PC-9 (cell line): ENCODE measurements around the gene RAPGEF1.

Experiments used
- EZH2 ChIP-seq: fragments of 200-600 bp; sonication (generic); IDR thresholded peaks from 2 replicates; pipeline ENCODE4 v1.8.0; 2017; ENCODE audit warnings: antibody characterized with exemption, low read depth
- TF ChIP-seq, protein P1 (sequence below): fragments of 200-600 bp; sonication (generic); conservative IDR thresholded peaks from 2 replicates; pipeline ENCODE4 v1.6.1; 2017; ENCODE audit warnings: mixed run types, antibody characterized with exemption, mild to moderate bottlenecking, moderate library complexity

DNA sequence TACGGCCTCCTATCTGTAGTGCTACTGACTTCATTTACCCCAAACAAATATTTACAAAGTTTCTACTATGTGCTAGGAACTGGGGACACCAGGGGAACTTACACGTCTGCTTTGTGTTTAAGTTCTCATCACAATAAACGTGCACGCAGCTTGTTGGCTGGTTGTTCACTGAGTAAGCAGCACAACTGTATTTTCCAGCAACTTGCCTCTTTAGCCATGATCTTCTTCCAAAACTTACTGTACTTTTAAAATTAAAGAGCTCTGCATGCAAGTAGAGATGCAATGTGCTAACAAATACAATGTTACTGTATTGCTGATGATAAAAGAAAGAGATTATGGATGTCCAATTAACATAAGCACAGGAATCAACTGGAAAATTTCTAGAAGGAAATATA is 62.8 kb downstream of the RAPGEF1 start:
- no peak for TF ChIP-seq EZH2
- TF ChIP-seq, protein P1, sequence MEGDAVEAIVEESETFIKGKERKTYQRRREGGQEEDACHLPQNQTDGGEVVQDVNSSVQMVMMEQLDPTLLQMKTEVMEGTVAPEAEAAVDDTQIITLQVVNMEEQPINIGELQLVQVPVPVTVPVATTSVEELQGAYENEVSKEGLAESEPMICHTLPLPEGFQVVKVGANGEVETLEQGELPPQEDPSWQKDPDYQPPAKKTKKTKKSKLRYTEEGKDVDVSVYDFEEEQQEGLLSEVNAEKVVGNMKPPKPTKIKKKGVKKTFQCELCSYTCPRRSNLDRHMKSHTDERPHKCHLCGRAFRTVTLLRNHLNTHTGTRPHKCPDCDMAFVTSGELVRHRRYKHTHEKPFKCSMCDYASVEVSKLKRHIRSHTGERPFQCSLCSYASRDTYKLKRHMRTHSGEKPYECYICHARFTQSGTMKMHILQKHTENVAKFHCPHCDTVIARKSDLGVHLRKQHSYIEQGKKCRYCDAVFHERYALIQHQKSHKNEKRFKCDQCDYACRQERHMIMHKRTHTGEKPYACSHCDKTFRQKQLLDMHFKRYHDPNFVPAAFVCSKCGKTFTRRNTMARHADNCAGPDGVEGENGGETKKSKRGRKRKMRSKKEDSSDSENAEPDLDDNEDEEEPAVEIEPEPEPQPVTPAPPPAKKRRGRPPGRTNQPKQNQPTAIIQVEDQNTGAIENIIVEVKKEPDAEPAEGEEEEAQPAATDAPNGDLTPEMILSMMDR, result no peak
